Neural cell (in vitro differentiated cells): ENCODE results near the gene NR1H2. TPM values are rescaled to one million over a fixed set of nuclear protein-coding genes. Genes with fewer than 3 reads are reported as not detected.

ENCODE experiments used
- H2AFZ ChIP-seq: fragments of 200-600, 300-800 bp; sonication (generic), shearing (Covaris generic); 2 replicates; pipeline ENCODE4 v1.6.0; 2014; ENCODE audit warnings: low read depth, mild to moderate bottlenecking, antibody characterized with exemption, low read length, moderate library complexity
- H3F3A ChIP-seq: fragments of 200-600 bp; shearing (Covaris generic); 2 replicates; pipeline ENCODE4 v1.6.1; 2016; ENCODE audit warnings: mild to moderate bottlenecking, moderate library complexity, mixed read lengths, antibody characterized with exemption, low read length; ENCODE audit not compliant: insufficient read depth, poor library complexity, severe bottlenecking
- H3K27ac ChIP-seq: fragments of 200-600, 300-800 bp; sonication (generic), shearing (Covaris generic); 2 replicates; pipeline ENCODE4 v1.5.1; 2014; ENCODE audit warnings: mild to moderate bottlenecking, low read length, moderate library complexity
- H3K27me3 ChIP-seq: fragments of 300-800, 200-600 bp; sonication (generic), shearing (Covaris generic); 2 replicates; pipeline ENCODE4 v1.6.0; 2014; ENCODE audit warnings: mild to moderate bottlenecking, low read depth, low read length, moderate library complexity; ENCODE audit not compliant: insufficient read depth
- H3K36me3 ChIP-seq: fragments of 300-800, 200-600 bp; sonication (generic), shearing (Covaris generic); 2 replicates; pipeline ENCODE4 v1.5.1; 2014; ENCODE audit warnings: mild to moderate bottlenecking, antibody characterized with exemption, low read length, moderate library complexity; ENCODE audit not compliant: insufficient read depth
- H3K4me2 ChIP-seq: fragments of 300-800, 200-600 bp; sonication (generic), shearing (Covaris generic); 2 replicates; pipeline ENCODE4 v1.6.0; 2014; ENCODE audit warnings: mild to moderate bottlenecking, low read length
- H3K4me3 ChIP-seq: fragments of 300-800, 200-600 bp; sonication (generic), shearing (Covaris generic); 2 replicates; pipeline ENCODE4 v1.5.1; 2014; ENCODE audit warnings: mild to moderate bottlenecking, low read length, moderate library complexity
- H3K79me2 ChIP-seq: fragments of 200-600 bp; shearing (Covaris generic); replicated peaks from 2 replicates; pipeline ENCODE4 v1.6.0; 2014; ENCODE audit warnings: mild to moderate bottlenecking, low read length, moderate library complexity; ENCODE audit not compliant: insufficient read depth
- H3K9ac ChIP-seq: fragments of 300-800, 200-600 bp; sonication (generic), shearing (Covaris generic); 2 replicates; pipeline ENCODE4 v1.6.1; 2016; ENCODE audit warnings: mild to moderate bottlenecking, low read length, mixed read lengths
- H3K9me2 ChIP-seq: fragments of 200-600 bp; shearing (Covaris generic); 2 replicates; pipeline ENCODE4 v1.6.1; 2016; ENCODE audit warnings: mild to moderate bottlenecking, low read length, mixed read lengths; ENCODE audit not compliant: insufficient read depth
- H3K9me3 ChIP-seq: fragments of 200-600, 300-800 bp; sonication (generic), shearing (Covaris generic); 2 replicates; pipeline ENCODE4 v1.6.1; 2016; ENCODE audit warnings: mild to moderate bottlenecking, mixed run types, low read length, moderate library complexity, mixed read lengths
- H4K20me1 ChIP-seq: fragments of 200-600 bp; shearing (Covaris generic); 2 replicates; pipeline ENCODE4 v1.6.1; 2016; ENCODE audit warnings: mild to moderate bottlenecking, mixed run types; ENCODE audit not compliant: insufficient read depth
- CTCF ChIP-seq: fragments of 450-650 bp; IDR thresholded peaks from 2 replicates; pipeline ENCODE4 v1.5.1; 2014; ENCODE audit warnings: antibody characterized with exemption, mild to moderate bottlenecking, moderate library complexity; ENCODE audit not compliant: poor library complexity, severe bottlenecking
- EP300 ChIP-seq: fragments of 450-650 bp; conservative IDR thresholded peaks from 2 replicates; pipeline ENCODE4 v1.6.1; 2014; ENCODE audit warnings: antibody characterized with exemption, mild to moderate bottlenecking, moderate library complexity; ENCODE audit not compliant: poor library complexity, severe bottlenecking
- EZH2 ChIP-seq: fragments of 200-600, 300-800 bp; shearing (Covaris generic), sonication (generic); IDR thresholded peaks from 2 replicates; pipeline ENCODE4 v1.6.1; 2014; ENCODE audit warnings: antibody characterized with exemption, low read length, borderline replicate concordance, mild to moderate bottlenecking; ENCODE audit not compliant: insufficient read depth, poor library complexity, severe bottlenecking
- MXI1 ChIP-seq: fragments of 450-650 bp; conservative IDR thresholded peaks from 2 replicates; pipeline ENCODE4 v1.6.1; 2014; ENCODE audit warnings: antibody characterized with exemption, mild to moderate bottlenecking; ENCODE audit not compliant: poor library complexity, severe bottlenecking
- POLR2AphosphoS5 ChIP-seq: IDR thresholded peaks from 2 replicates; pipeline ENCODE4 v1.6.1; 2012
- RAD21 ChIP-seq: fragments of 450-650 bp; conservative IDR thresholded peaks from 2 replicates; pipeline ENCODE4 v1.6.1; 2014; ENCODE audit warnings: antibody characterized with exemption, mild to moderate bottlenecking, moderate library complexity
- REST ChIP-seq: IDR thresholded peaks from 2 replicates; pipeline ENCODE4 v1.6.1; 2012; ENCODE audit warnings: borderline replicate concordance
- SMC3 ChIP-seq: fragments of 450-650 bp; conservative IDR thresholded peaks from 2 replicates; pipeline ENCODE4 v1.6.1; 2014; ENCODE audit warnings: antibody characterized with exemption, mild to moderate bottlenecking, moderate library complexity; ENCODE audit not compliant: poor library complexity
- TAF1 ChIP-seq: IDR thresholded peaks from 2 replicates; pipeline ENCODE4 v1.6.1; 2012; ENCODE audit warnings: low read depth
- polyA plus RNA-seq: library from polyadenylated mRNA; depleted of rRNA; stranded (reverse); fragments of >200 nt; gene quantifications from 2 replicates; pipeline ENCODE4 v1.2.3, GENCODE V29; 2014

NR1H2 gene
- polyA plus RNA-seq, 1 donor from 2014 or later = 18.5 TPM

GRCh38 chr19:50381881-50382729 lies 5.8 kb downstream of the NR1H2 start:
- H3K27me3 ChIP-seq = no peaks in the 10 kb centered on the region
- H3K36me3 ChIP-seq = no peaks in the 10 kb centered on the region
- H2AFZ ChIP-seq = no peak overlapping the region
- no peak overlapping the region for H3K27ac ChIP-seq
- no peaks in the 10 kb centered on the region for H3K79me2 ChIP-seq
- no peak overlapping the region for H3K4me3 ChIP-seq
- H3K4me2 ChIP-seq = no peak overlapping the region
- H3K9me2 ChIP-seq = no peaks in the 10 kb centered on the region
- H3K9ac ChIP-seq = no peak overlapping the region
- H4K20me1 ChIP-seq = no peaks in the 10 kb centered on the region
- no peak for TF ChIP-seq EZH2
- H3F3A ChIP-seq = peaks cover 4% of the 10 kb centered on the region
- H3K9me3 ChIP-seq = no peaks in the 10 kb centered on the region

- no peaks in the 10 kb centered on the region for H3K36me3 ChIP-seq
- no peak overlapping the region for H3K4me2 ChIP-seq
- H3K4me3 ChIP-seq = peak overlapping the region; percentile 83
- H4K20me1 ChIP-seq = no peaks in the 10 kb centered on the region
- no peaks in the 10 kb centered on the region for H3K9me3 ChIP-seq
- no peaks in the 10 kb centered on the region for H3K27me3 ChIP-seq
- H3F3A ChIP-seq = peaks cover 4% of the 10 kb centered on the region
- no peaks in the 10 kb centered on the region for H3K9me2 ChIP-seq
- peak overlapping the region; percentile 58 for H3K9ac ChIP-seq
- H3K79me2 ChIP-seq = no peaks in the 10 kb centered on the region
- H3K27ac ChIP-seq = peak overlapping the region; percentile 54
- TF ChIP-seq CTCF = no peak
- no peak for TF ChIP-seq TAF1
- no peak for TF ChIP-seq POLR2AphosphoS5
- no peak for TF ChIP-seq RAD21
- TF ChIP-seq EP300 = no peak
- TF ChIP-seq MXI1 = no peak
- TF ChIP-seq SMC3 = no peak
- no peak for TF ChIP-seq REST
- no peak for TF ChIP-seq EZH2
- peak overlapping the region; percentile 61 for H2AFZ ChIP-seq
Observed at GRCh38 chr19:50383001-50383851, 7.0 kb downstream of the NR1H2 start.
